Loucy (cell line): ENCODE results near the gene ZC3H10.

Experiments
- EZH2phosphoT487 ChIP-seq: fragments of 200-600 bp; IDR thresholded peaks from 2 replicates; pipeline ENCODE4 v1.6.1; 2018; ENCODE audit warnings: antibody characterized with exemption, mild to moderate bottlenecking, moderate library complexity, borderline replicate concordance
- TF ChIP-seq, protein P1 (sequence below): fragments of 200-600 bp; sonication (generic); conservative IDR thresholded peaks from 2 replicates; pipeline ENCODE4 v1.5.1; 2014; ENCODE audit warnings: mild to moderate bottlenecking, antibody characterized with exemption, low read length

DNA sequence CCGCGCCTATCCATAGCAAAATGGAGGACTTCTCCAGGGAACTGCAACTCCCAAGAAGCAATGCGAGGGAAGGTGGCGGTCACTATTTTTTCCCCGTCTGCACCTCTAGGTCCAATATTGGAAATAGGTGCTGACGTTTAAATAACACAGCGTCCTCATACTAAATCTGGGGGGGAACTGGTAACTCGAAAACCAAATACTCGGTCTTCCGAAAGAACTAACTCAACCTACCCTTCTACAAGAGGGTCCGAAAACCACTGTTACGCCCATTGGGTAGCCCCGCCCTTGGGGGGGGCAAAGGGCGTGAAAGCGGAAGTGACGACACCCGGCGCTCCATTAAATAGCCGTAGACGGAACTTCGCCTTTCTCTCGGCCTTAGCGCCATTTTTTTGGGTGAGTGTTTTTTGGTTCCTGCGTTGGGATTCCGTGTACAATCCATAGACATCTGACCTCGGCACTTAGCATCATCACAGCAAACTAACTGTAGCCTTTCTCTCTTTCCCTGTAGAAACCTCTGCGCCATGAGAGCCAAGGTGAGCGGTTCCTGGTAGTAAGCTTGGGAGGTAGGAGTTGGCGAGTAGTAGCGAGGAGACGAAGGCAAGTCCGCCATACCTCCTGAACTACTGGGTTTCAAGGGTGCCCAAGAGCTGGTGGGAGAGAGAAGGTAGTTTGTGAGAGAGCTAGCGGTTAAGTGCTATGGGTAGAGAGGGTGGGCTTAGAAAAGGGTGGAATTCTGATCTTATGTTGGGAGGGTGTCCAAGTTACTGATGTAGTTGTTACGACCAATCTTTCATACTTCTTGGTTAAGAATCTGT lies 1.6 kb upstream of the ZC3H10 start, which contains the start of gene RPL41:
- TF ChIP-seq, protein P1, sequence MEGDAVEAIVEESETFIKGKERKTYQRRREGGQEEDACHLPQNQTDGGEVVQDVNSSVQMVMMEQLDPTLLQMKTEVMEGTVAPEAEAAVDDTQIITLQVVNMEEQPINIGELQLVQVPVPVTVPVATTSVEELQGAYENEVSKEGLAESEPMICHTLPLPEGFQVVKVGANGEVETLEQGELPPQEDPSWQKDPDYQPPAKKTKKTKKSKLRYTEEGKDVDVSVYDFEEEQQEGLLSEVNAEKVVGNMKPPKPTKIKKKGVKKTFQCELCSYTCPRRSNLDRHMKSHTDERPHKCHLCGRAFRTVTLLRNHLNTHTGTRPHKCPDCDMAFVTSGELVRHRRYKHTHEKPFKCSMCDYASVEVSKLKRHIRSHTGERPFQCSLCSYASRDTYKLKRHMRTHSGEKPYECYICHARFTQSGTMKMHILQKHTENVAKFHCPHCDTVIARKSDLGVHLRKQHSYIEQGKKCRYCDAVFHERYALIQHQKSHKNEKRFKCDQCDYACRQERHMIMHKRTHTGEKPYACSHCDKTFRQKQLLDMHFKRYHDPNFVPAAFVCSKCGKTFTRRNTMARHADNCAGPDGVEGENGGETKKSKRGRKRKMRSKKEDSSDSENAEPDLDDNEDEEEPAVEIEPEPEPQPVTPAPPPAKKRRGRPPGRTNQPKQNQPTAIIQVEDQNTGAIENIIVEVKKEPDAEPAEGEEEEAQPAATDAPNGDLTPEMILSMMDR = no peak
- no peak for TF ChIP-seq EZH2phosphoT487
